ENCODE data around the gene UBE2O.

The UBE2O gene

GRCh38 chr17:76492123-76492988 is 39.4 kb upstream of the UBE2O start:
- Mint-ChIP-seq H3K4me3 (peak overlapping the region; percentile 84), H3K9me3 (no peaks in the 10 kb centered on the region), H3K4me1 (ENCODE audit: low read depth) (peaks cover 54% of the 10 kb centered on the region), H3K27me3 (ENCODE audit: low read depth) (no peaks in the 10 kb centered on the region), H3K36me3 (ENCODE audit: low read depth) (peaks cover 15% of the 10 kb centered on the region), H3K27ac (peak overlapping the region; percentile 99)

DNA sequence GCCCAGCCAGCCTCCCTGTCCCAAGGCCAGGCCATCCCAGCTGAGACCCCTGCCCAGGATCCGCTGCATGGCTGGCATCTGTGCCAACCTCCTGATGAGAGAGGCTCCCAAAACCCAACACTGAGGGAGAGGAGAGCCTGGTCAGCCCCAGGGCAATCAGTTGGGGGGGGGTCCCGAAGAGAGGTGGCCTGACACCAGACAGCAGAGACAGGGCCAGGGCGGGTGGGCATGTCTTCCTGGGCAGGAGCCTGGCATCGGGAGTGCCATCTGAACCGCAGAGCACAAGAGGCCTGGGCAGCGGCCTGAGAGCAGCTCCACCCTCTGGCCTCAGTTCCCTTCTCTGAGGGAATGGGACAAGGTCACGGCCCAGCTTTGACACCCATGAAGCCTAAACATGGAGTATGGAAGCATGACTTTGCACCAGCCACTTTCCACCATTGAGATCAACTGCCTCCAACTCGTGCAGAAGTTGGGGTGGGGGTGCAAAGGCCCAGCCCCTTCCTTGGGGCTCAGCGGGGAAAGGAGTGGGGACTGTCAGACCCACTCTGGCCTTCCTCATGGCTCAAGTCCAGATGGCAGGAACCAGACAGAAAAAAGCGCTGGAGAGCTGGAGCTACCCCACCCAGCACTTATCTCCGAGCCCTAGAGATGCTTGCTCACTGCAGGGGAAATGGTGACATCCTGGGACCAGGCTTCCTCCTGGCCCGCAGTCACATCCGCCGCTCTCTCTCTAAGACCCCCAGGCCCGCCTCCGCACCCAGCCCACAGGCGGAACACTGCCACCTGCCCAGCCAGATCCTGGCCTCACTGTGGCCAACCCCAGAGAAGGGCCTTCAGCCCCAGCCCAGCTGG is 38.5 kb upstream of the UBE2O start:
- Mint-ChIP-seq H3K27ac (peak overlapping the region; percentile 99), H3K4me1 (ENCODE audit: low read depth) (peaks cover 47% of the 10 kb centered on the region), H3K36me3 (ENCODE audit: low read depth) (peaks cover 13% of the 10 kb centered on the region), H3K4me3 (peak overlapping the region; percentile 64), H3K9me3 (no peaks in the 10 kb centered on the region), H3K27me3 (ENCODE audit: low read depth) (no peaks in the 10 kb centered on the region)

DNA sequence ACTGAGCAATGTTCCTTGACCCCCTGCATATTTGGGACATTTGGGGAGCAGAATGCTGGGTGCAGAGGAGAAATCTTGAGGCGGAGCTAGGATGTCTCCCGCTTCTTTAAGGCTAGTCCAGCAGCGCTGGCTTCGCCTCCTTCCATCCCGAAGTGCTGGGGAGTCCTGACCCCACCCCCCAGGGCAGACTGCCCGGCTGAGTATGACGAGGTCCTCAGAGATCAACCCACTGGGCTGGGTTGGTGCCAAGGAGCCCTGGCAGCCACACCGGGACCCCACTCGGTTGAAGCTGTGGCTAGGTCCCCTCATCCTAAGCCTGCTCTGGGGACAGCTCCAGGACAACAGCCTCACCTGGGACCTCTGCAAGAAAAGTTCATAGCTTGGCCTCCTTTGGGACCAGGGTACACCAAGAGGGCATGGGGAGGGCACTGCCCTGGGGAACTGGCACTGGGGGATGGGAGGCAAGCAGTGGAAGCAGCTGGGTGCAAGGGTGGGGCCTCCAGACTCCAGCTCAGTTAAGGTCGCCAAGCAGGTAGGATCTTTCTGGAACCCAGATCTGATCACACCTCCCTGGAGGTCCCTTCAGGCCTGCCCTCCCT is 37.3 kb upstream of the UBE2O start:
- Mint-ChIP-seq H3K4me3 (no peak overlapping the region), H3K9me3 (no peaks in the 10 kb centered on the region), H3K27me3 (ENCODE audit: low read depth) (no peaks in the 10 kb centered on the region), H3K27ac (peak overlapping the region; percentile 76), H3K36me3 (ENCODE audit: low read depth) (peaks cover 9% of the 10 kb centered on the region), H3K4me1 (ENCODE audit: low read depth) (peaks cover 44% of the 10 kb centered on the region)

DNA sequence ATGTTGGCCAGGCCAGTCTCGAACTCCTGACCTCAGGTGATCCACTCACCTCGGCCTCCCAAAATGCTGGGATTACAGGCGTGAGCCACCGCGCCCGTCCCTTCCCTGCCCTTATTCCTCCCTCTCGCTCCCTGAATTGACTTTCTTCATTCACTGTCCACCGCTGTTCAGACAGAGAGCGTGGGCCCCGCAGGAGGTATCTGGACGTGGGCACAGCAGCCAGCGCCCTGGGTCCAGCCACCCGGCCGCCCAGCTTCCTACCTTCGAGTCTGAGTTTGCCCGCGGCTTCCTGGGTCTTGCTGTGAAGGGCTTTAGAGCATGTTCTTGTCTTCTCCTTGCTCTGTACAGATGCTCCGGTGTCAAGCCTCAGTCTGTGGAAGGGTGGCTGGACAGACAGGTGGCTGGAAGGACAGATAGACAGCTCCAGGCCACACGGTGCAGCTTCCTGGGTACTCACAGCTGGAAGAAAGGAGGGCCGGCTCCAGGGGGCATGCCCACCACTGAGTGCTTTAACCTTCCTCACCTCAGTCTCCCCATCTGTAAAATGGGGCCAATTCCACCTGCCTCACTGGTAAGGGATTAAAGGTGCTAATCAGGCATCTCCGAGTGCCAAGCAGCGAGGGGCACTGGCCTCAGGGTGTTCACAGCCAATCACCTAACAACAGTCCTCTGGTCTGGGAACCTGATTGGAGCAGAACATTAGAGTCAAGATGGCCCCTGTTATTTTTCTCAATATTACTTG is 34.7 kb upstream of the UBE2O start:
- H3K27me3 Mint-ChIP-seq (ENCODE audit: low read depth), result no peaks in the 10 kb centered on the region
- no peak overlapping the region for H3K4me3 Mint-ChIP-seq
- H3K27ac Mint-ChIP-seq, result no peak overlapping the region
- no peaks in the 10 kb centered on the region for H3K9me3 Mint-ChIP-seq
- peaks cover 16% of the 10 kb centered on the region for H3K36me3 Mint-ChIP-seq (ENCODE audit: low read depth)
- peaks cover 27% of the 10 kb centered on the region for H3K4me1 Mint-ChIP-seq (ENCODE audit: low read depth)

DNA sequence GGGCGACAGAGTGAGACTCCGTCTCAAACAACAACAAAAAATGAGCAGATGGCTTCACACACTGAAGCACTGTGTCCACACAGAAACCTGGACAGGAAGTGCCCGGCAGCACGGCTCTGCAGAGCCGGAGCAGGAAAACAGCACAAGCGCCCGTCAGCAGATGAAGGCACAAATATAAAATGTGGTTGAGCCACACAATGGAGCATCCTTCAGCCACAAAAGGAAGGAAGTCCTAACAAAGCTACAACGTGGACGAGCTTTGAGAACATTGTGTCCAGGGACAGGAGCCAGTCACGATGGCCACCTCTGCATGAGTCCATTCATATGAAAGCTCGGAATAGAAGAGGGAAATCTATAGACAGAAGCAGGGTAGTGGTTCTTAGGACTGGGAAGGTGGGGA is 32.6 kb upstream of the UBE2O start:
- Mint-ChIP-seq H3K9me3 (no peaks in the 10 kb centered on the region), H3K27me3 (ENCODE audit: low read depth) (no peaks in the 10 kb centered on the region), H3K36me3 (ENCODE audit: low read depth) (peaks cover 23% of the 10 kb centered on the region), H3K4me1 (ENCODE audit: low read depth) (peaks cover 21% of the 10 kb centered on the region), H3K27ac (no peak overlapping the region), H3K4me3 (no peak overlapping the region)

DNA sequence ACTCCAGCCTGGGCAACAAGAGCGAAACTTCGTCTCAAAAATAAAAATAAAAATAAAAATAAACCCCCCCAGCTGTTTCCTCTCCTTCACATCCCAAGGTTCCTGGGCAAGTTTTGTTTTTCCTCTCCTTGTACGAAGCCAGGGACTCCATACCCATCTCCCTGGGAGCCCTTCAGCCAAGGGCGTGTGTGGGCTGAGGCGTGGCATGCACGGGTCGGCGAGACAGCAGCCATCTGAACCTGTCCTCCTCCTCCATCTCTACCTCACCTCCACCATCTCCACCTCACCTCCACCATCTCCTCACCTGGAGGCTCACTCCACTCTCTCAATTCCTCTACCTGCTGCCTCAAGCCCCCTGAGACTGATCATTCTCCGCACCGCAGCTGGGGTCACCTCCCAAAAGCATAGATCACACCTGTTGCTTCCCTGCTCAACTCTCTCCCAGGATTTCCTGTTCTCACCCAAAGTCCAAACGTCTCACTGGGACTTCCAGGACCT is 31.3 kb upstream of the UBE2O start:
- Mint-ChIP-seq H3K36me3 (ENCODE audit: low read depth) (peaks cover 27% of the 10 kb centered on the region), H3K9me3 (no peaks in the 10 kb centered on the region), H3K27me3 (ENCODE audit: low read depth) (no peaks in the 10 kb centered on the region), H3K4me3 (no peak overlapping the region), H3K27ac (no peak overlapping the region), H3K4me1 (ENCODE audit: low read depth) (peaks cover 13% of the 10 kb centered on the region)

DNA sequence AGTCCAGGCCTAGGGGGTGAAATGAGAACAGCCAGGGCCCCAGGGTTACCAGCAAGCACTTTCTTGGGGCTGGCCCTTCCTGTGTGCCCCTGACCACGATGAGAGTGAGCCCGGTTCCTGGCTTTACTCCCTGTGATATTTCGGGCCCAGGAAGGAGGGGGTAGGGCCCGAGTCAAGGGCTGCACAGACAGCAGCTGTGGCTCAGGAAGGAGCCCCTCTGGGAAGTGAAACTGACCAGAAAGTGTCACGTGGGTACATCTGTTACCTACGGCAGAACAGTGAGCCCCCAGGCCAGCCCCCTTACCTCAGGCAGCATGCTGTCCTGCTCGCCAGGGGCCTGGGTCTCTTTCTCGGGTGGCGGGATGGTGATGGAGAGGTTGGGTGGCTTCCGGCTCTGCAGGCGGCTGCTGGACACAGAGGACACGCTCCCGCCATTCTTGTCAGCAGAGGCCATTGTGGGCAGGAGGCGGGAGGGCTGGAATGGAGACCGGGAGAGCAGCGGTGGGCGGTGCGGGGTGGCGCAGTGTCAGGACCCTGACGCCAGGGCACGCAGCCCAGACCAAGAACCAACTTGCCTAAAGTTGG is 28.2 kb upstream of the UBE2O start:
- Mint-ChIP-seq H3K36me3 (ENCODE audit: low read depth) (peaks cover 29% of the 10 kb centered on the region), H3K4me1 (ENCODE audit: low read depth) (peaks cover 10% of the 10 kb centered on the region), H3K27me3 (ENCODE audit: low read depth) (no peaks in the 10 kb centered on the region), H3K27ac (no peak overlapping the region), H3K4me3 (no peak overlapping the region), H3K9me3 (no peaks in the 10 kb centered on the region)

GRCh38 chr17:76480632-76481031 is 27.7 kb upstream of the UBE2O start:
- peak overlapping the region; percentile 59 for H3K27ac Mint-ChIP-seq

DNA sequence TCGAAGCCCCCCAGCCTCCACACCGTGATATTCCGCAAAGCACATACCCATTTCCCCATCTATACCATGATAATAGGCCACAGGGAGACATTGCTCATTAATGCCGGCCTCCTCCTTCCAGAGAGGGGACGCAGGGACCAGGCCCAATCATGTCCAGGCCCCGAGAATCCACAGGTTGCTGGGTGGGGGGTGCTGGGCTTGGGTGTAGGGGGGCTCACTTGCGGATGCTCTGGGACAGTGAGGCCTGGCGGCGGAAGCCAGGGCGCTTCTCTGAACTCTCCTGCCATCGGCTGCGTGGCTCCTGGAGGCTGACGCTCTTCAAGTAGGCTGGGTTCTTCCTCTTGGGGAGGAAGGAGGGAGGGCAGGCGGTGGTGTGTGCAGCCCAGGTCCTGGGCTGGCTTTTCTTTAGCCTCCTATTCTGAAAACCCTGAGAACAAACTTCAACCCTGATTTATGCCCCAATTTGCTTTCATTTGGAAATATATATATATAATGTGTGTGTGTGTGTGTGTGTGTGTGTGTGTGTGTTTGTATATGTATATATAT is 26.6 kb upstream of the UBE2O start:
- Mint-ChIP-seq H3K9me3 (no peaks in the 10 kb centered on the region), H3K27ac (no peak overlapping the region), H3K36me3 (ENCODE audit: low read depth) (peaks cover 31% of the 10 kb centered on the region), H3K4me1 (ENCODE audit: low read depth) (peaks cover 8% of the 10 kb centered on the region), H3K4me3 (no peak overlapping the region), H3K27me3 (ENCODE audit: low read depth) (no peaks in the 10 kb centered on the region)

More at GRCh38 chr17:76480632-76481031, 27.7 kb upstream of the UBE2O start:
- Mint-ChIP-seq H3K36me3 (ENCODE audit: low read depth) (peaks cover 29% of the 10 kb centered on the region), H3K9me3 (no peaks in the 10 kb centered on the region), H3K4me3 (no peak overlapping the region), H3K4me1 (ENCODE audit: low read depth) (peaks cover 8% of the 10 kb centered on the region), H3K27me3 (ENCODE audit: low read depth) (no peaks in the 10 kb centered on the region)

GRCh38 chr17:76478730-76479514 is 26.0 kb upstream of the UBE2O start:
- no peaks in the 10 kb centered on the region for H3K27me3 Mint-ChIP-seq (ENCODE audit: low read depth)
- H3K4me3 Mint-ChIP-seq, result no peak overlapping the region
- no peak overlapping the region for H3K27ac Mint-ChIP-seq
- no peaks in the 10 kb centered on the region for H3K9me3 Mint-ChIP-seq
- H3K4me1 Mint-ChIP-seq (ENCODE audit: low read depth), result peaks cover 8% of the 10 kb centered on the region
- H3K36me3 Mint-ChIP-seq (ENCODE audit: low read depth), result peaks cover 26% of the 10 kb centered on the region

DNA sequence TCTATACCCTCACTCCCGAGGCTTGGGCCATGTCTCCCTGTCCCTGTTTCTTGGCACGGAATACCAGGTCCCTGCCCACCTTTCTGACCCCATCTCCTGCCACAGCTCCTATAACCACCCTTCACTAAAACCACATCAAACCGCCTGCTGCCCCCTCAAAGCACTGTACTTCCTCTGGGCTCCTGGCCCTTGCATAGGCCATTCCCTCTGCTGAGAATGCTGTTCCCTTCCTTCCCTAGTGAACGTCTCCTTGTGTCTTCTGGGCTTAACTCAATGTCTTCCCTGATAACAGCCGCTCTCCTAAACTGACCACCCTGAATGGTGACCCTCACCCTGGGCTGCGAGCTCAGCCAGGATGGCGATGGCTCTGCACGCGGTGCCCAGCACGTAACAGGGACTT is 25.1 kb upstream of the UBE2O start:
- Mint-ChIP-seq H3K36me3 (ENCODE audit: low read depth) (peaks cover 22% of the 10 kb centered on the region), H3K9me3 (no peaks in the 10 kb centered on the region), H3K4me3 (no peak overlapping the region), H3K27me3 (ENCODE audit: low read depth) (no peaks in the 10 kb centered on the region), H3K4me1 (ENCODE audit: low read depth) (peaks cover 8% of the 10 kb centered on the region), H3K27ac (no peak overlapping the region)

GRCh38 chr17:76477576-76477975 is 24.6 kb upstream of the UBE2O start:
- peaks cover 8% of the 10 kb centered on the region for H3K4me1 Mint-ChIP-seq (ENCODE audit: low read depth)
- no peak overlapping the region for H3K4me3 Mint-ChIP-seq
- no peaks in the 10 kb centered on the region for H3K9me3 Mint-ChIP-seq
- H3K27me3 Mint-ChIP-seq (ENCODE audit: low read depth), result no peaks in the 10 kb centered on the region
- H3K27ac Mint-ChIP-seq, result no peak overlapping the region
- peaks cover 24% of the 10 kb centered on the region for H3K36me3 Mint-ChIP-seq (ENCODE audit: low read depth)

- H3K27me3 Mint-ChIP-seq (ENCODE audit: low read depth), result no peaks in the 10 kb centered on the region
- no peak overlapping the region for H3K27ac Mint-ChIP-seq
- no peaks in the 10 kb centered on the region for H3K9me3 Mint-ChIP-seq
- peaks cover 3% of the 10 kb centered on the region for H3K4me1 Mint-ChIP-seq (ENCODE audit: low read depth)
- no peak overlapping the region for H3K4me3 Mint-ChIP-seq
- peaks cover 20% of the 10 kb centered on the region for H3K36me3 Mint-ChIP-seq (ENCODE audit: low read depth)
Observed at GRCh38 chr17:76476736-76477135, 23.8 kb upstream of the UBE2O start.

Measured in T-helper 1 cell treated with Interleukin-12 subunit alpha and Interleukin-12 subunit beta and Interleukin-4 antibody, amounts not matched to agents 30 μg/mL and 1 μg/mL, for 36 hours (primary cell).